Spinal cord (tissue), 10 donors: Measurements from ENCODE around the gene MESP2. TPM values are rescaled to one million over a fixed set of nuclear protein-coding genes. Genes with fewer than 3 reads are reported as not detected.
A peak's percentile ranks its signal among the peaks of the same experiment; 100 is the strongest.

Experiments
- DNase-seq, 6 donors: peaks; one replicate each; pipeline versions ENCODE4 v3.0.0 to v3.0.0-alpha.2; 2013 to 2015; ENCODE audit warnings: low spot score in 6 of 6, low read depth in 4 of 6
- H3K27ac ChIP-seq: one replicate; pipeline ENCODE4 v1.5.1; 2013; ENCODE audit warnings: low read depth, low read length, control low read depth
- H3K27me3 ChIP-seq: one replicate; pipeline ENCODE4 v1.6.1; 2013; ENCODE audit warnings: low read length; ENCODE audit not compliant: control insufficient read depth, insufficient read depth
- H3K36me3 ChIP-seq: one replicate; pipeline ENCODE4 v1.6.1; 2013; ENCODE audit warnings: low read length; ENCODE audit not compliant: control insufficient read depth, insufficient read depth
- H3K4me1 ChIP-seq: one replicate; pipeline ENCODE4 v1.6.1; 2013; ENCODE audit warnings: low read length; ENCODE audit not compliant: control insufficient read depth, insufficient read depth
- H3K4me3 ChIP-seq: one replicate; pipeline ENCODE4 v1.5.1; 2013; ENCODE audit warnings: low read depth, low read length, control low read depth
- H3K9me3 ChIP-seq: one replicate; pipeline ENCODE4 v1.6.1; 2013; ENCODE audit warnings: low read length; ENCODE audit not compliant: control insufficient read depth, insufficient read depth
- WGBS: methylation state at CpG from one replicate; pipeline ENCODE4 v1.1.5; 2013; ENCODE audit warnings: missing lambda C conversion rate; ENCODE audit not compliant: insufficient coverage; 5-methylcytosine and 5-hydroxymethylcytosine counted together
- polyA plus RNA-seq, 2 donors: library from polyadenylated mRNA; unstranded; fragments of 120-200 nt; gene quantifications; one replicate each; pipeline ENCODE4 v1.2.1, GENCODE V29; 2013; ENCODE audit not compliant: insufficient read length in 2 of 2
- total RNA-seq, 2 donors: library from RNA; depleted of rRNA in 1 of 2; stranded (reverse); fragments of 120-200 nt in 1 of 2; fragments of >200 nt in 1 of 2; gene quantifications; one replicate each; pipeline versions ENCODE4 v1.2.3 to v1.2.4, GENCODE V29; 2013 to 2014
- donor health status: healthy.

MESP2 gene
- total and polyA plus RNA-seq, 4 donors: 0.25 to 0.83 (median 0.71) TPM; not detected in 1

DNA sequence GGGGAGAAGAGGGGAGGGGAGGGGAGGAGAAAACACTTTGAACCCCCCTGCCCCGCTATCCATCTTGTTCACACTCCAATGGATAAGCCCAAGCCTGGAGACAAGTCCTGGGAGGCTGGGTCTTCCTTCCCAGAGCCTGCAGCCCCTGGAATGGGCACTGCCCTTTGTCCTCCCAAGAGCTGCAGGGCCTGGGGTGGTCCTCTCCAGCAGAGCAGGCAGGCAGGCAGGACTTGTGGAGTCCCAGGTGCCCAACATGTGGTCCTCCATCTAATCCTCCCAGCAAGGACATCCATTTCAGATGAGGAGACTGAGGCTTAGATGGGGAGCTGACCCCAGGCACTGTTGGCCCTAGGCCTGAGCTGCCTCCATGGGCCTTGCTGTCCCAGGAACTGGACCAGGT is 10.4 kb upstream of the MESP2 start:
- no peak overlapping the region for H3K4me3 ChIP-seq
- H3K27me3 ChIP-seq: no peaks in the 10 kb centered on the region
- no peak overlapping the region for H3K27ac ChIP-seq
- H3K36me3 ChIP-seq: peaks cover 3% of the 10 kb centered on the region
- peaks cover 2% of the 10 kb centered on the region for H3K4me1 ChIP-seq
- DNase-seq: no peak
- no peaks in the 10 kb centered on the region for H3K9me3 ChIP-seq
- 71% methylated on average over 1 of the region's 1 CpG for WGBS

DNA sequence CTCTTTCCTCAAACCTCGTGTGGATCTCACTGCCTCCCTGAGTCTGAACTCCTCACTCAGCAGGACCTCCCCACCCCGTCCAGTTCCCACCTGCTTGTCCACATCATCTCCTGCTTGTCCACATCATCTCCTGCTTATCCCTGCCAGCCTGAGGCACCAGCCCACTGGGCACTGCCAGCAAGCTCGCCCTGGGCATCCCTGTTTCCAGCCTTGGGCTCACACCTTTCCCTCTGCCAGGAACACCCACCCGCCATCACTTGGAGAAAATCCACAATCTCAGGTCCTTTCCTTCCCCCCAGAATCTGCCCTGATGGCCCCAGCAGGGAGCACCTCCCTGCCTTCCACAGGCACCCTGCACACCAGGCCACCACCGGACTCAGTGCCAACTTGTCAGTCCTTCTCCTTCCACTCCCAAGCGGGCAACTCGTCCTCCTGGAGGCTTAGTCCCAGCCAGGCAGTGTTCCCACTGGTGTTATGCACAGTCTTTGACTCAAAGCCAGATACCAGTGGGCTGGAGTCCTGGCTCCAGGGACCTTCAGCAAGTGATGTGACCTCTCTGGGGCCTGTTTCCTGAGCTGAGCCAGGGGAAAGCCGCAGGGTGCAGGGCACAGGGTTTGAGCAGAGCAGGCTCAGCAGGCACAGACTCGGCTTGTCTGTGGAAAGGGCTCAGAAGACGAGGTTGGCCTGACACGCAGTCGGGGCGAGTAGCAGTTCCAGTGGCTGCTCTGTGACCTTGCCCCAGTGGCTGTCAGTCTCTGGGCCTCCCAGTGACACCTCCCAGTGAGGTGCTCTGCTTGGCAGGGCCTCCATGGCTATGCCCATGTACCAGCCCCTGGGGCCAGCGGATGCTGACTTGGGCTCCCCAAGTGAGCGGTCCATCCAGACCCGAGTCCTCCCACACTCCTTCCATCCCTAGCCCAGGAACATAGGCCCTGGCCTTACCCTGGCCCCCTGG is 9.5 kb upstream of the MESP2 start:
- Histone ChIP-seq H3K9me3 (no peaks in the 10 kb centered on the region), H3K4me3 (no peak overlapping the region), H3K4me1 (no peaks in the 10 kb centered on the region), H3K27me3 (no peaks in the 10 kb centered on the region), H3K36me3 (peaks cover 3% of the 10 kb centered on the region), H3K27ac (no peak overlapping the region)
- WGBS: 82% methylated on average over 16 of the region's 16 CpGs
- DNase-seq: no peak

DNA sequence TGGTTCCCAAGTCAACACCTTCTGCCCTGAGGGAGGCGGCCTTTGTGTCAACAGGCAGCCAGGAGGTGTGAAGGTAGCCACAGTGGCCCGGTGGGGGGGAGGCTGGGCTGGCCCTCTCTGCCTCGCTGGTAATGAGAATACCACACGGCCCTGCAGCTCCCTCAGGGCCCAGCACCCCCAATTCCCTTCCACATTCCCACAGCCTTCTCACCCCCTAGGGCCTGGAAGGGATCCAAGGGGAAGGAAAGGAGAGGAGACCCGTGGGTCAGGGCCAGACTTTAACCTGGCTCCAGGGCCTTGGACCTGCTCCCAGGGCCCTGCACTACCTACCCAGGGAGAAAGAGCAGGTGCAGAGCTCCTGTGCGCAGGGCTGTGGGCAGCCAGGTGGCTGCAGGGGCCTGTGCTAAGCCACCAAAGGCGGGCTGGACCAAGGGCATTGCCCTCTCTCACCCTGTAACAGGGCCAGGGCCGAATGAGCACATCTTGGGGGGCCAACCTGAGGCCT is 8.7 kb upstream of the MESP2 start:
- WGBS: 83% methylated on average over 5 of the region's 8 CpGs

DNA sequence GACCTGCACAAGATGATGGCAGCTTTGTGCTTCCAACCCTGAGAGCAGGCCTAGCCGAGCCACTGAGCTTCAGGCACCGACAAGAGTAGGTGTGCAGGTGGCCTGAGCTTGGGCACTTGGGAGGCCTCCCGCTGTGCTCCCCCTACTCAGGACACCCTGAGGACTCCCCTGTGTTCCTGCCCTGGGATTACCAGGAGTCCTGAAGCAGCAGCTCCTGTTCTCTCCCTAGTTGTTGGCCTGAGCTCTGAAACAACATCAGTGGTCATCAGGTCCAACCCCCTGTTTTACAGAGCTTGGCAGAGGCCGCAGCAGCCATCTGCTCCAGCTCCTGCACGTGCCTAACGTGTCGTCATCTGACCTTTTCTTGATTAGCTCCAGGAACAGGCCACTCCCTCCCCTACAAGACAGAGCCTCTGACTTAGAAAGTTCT is 8.0 kb upstream of the MESP2 start:
- H3K27ac ChIP-seq: no peak overlapping the region
- H3K4me3 ChIP-seq: no peak overlapping the region
- no peaks in the 10 kb centered on the region for H3K4me1 ChIP-seq
- no peaks in the 10 kb centered on the region for H3K9me3 ChIP-seq
- no peaks in the 10 kb centered on the region for H3K27me3 ChIP-seq
- peaks cover 3% of the 10 kb centered on the region for H3K36me3 ChIP-seq
- 66% methylated on average over 7 of the region's 7 CpGs for WGBS
- DNase-seq: peak in 1 of 6 donors; percentile 39

More for the DNA sequence above, 8.7 kb upstream of the MESP2 start:
- Histone ChIP-seq H3K27me3 (no peaks in the 10 kb centered on the region), H3K9me3 (no peaks in the 10 kb centered on the region), H3K27ac (no peak overlapping the region), H3K4me3 (no peak overlapping the region), H3K36me3 (peaks cover 3% of the 10 kb centered on the region), H3K4me1 (no peaks in the 10 kb centered on the region)
- no peak for DNase-seq

DNA sequence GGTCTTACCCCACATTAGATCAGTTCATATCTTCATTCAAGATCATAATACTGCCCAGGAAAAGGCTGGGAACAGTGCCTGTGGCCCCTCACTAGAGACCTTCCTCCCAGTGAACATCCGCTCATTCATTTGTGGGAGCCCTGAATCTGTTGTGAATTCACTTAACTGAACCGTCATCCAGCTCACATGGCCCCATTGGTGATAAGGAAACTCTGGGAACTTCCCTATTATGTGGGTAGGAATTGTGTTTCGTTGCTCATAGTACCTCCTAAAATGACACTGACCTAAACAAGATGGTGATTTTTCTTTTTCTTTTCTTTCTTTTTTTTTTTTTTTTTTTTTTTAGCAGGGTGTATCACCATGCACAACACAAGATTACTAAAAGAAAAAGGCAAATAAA is 6.8 kb upstream of the MESP2 start:
- H3K9me3 ChIP-seq: no peaks in the 10 kb centered on the region
- H3K4me3 ChIP-seq: no peak overlapping the region
- WGBS: no CpG with 5 or more reads among the region's 3 CpGs
- H3K36me3 ChIP-seq: peaks cover 3% of the 10 kb centered on the region
- H3K27ac ChIP-seq: no peak overlapping the region
- no peaks in the 10 kb centered on the region for H3K4me1 ChIP-seq
- no peak for DNase-seq
- H3K27me3 ChIP-seq: no peaks in the 10 kb centered on the region

DNA sequence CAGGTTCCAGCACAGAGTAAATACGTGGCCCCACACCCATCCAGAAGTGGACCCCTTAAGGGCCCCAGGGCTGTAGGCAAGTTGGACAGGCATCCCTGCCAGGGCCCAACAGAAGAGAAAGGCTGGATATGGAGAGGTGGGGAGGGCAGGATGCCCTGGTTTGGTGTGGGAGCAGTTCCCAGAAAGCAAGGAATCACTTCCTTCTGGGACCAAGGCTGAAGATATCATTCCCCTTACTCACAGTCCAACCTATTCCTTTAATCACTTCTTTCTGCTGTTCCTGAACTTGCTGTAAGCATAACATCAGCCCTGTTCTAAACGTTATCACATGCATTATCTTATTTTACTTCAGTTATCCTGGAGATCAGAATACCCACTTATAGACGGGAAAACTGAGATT is 6.1 kb upstream of the MESP2 start:
- 93% methylated on average over 3 of the region's 3 CpGs for WGBS
- no peak for DNase-seq
- Histone ChIP-seq H3K4me1 (no peaks in the 10 kb centered on the region), H3K27ac (no peak overlapping the region), H3K9me3 (no peaks in the 10 kb centered on the region), H3K4me3 (no peak overlapping the region), H3K27me3 (no peaks in the 10 kb centered on the region), H3K36me3 (peaks cover 3% of the 10 kb centered on the region)

DNA sequence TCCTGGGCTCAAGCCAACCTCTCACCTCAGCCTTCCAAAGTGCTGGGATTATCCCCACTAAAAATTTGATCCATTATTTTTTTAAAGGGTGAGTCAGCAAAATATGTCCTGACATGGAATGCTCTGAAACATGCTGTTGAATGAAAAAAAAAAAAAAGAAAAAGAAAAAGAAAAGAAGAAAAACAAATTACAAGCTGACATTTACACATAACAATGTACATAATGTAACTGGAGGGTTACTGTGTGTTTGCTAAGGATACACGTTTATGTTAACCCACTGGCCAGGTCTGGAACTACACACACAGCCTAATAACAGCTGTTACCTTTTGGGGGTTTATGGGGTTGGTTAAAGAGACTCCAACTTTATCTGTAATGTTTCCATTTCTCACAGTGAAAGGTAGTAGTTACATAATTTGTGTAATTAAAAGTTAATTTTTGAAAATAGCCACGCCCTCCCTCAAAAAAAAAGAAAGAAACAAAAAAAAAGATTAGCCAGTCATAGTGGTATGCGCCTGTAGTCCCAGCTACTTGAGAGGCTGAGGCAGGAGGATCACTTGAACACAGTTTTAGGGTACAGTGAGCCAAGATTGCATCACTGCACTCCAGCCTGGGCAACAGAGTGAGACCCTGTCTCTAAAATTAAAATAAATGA is 3.1 kb upstream of the MESP2 start:
- peak in 1 of 6 donors; percentile 13 for DNase-seq
- no peak overlapping the region for H3K4me3 ChIP-seq
- H3K27ac ChIP-seq: no peak overlapping the region
- H3K9me3 ChIP-seq: no peaks in the 10 kb centered on the region
- H3K36me3 ChIP-seq: no peaks in the 10 kb centered on the region
- peaks cover 14% of the 10 kb centered on the region for H3K4me1 ChIP-seq
- no peaks in the 10 kb centered on the region for H3K27me3 ChIP-seq
- 100% methylated on average over 1 of the region's 3 CpGs for WGBS

DNA sequence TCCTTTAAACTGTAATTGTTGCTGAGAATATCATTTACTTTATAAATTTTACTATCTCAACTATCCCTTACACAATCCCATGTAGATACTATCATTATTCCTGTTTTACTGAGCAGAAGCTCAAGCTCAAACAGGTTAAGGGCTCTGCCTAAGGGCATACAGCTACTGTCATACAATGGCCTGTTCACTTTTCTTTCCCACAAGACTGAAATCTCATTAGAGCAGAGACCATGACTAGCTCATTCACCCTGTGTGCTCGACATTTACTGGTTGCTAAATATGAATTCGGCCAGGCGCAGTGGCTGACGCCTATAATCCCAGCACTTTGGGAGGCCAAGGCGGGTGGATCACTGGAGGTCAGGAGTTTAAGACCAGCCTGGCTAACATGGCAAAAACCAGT is 1.6 kb upstream of the MESP2 start:
- no peak overlapping the region for H3K4me3 ChIP-seq
- H3K9me3 ChIP-seq: no peaks in the 10 kb centered on the region
- no peak overlapping the region for H3K27ac ChIP-seq
- no peaks in the 10 kb centered on the region for H3K36me3 ChIP-seq
- H3K4me1 ChIP-seq: peaks cover 14% of the 10 kb centered on the region
- DNase-seq: no peak
- 94% methylated on average over 5 of the region's 5 CpGs for WGBS
- H3K27me3 ChIP-seq: no peaks in the 10 kb centered on the region

DNA sequence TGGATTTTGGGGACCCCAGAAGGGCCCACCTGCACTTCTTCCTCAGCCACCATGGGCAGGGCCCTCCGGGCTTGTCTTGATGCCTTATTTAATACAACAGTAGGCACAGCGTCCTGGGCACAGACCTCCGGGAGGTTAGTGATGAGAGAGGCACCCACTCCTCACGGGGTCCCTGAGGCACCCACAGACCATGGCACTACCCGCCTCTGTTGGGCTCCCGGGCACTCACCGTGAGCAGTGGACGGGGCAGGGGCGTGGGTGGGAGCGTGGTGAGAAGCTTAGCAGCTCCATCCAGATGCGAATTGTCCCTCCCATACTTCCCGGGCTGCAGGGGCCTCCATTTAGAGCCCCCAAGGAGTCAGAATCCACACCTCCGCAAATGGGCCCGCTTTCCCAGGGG is 317 bp upstream of the MESP2 start:
- WGBS: 83% methylated on average over 13 of the region's 14 CpGs
- Histone ChIP-seq H3K4me1 (peaks cover 14% of the 10 kb centered on the region), H3K27me3 (no peaks in the 10 kb centered on the region), H3K4me3 (peak overlapping the region; percentile 22), H3K36me3 (no peaks in the 10 kb centered on the region), H3K27ac (no peak overlapping the region), H3K9me3 (no peaks in the 10 kb centered on the region)
- DNase-seq: no peak
